KMS-11 (cell line): ENCODE data around the gene WDR46.

Experiments used
- H2AFZ ChIP-seq: fragments of 200-600 bp; sonication (generic); 2 replicates; pipeline ENCODE4 v1.6.1; 2016; ENCODE audit warnings: antibody characterized with exemption, mixed run types, low read depth
- H3K27ac ChIP-seq: fragments of 200-600 bp; sonication (generic); 2 replicates; pipeline ENCODE4 v1.6.1; 2016; ENCODE audit warnings: mild to moderate bottlenecking, mixed run types
- H3K27me3 ChIP-seq: fragments of 200-600 bp; sonication (generic); 2 replicates; pipeline ENCODE4 v1.6.1; 2017; ENCODE audit warnings: mild to moderate bottlenecking, low read depth, mixed run types, moderate library complexity; ENCODE audit not compliant: insufficient read depth
- H3K36me3 ChIP-seq: fragments of 200-600 bp; sonication (generic); 2 replicates; pipeline ENCODE4 v1.6.1; 2017; ENCODE audit warnings: mild to moderate bottlenecking, mixed run types; ENCODE audit not compliant: insufficient read depth
- H3K4me1 ChIP-seq: fragments of 200-600 bp; sonication (generic); 2 replicates; pipeline ENCODE4 v1.6.1; 2016; ENCODE audit warnings: mild to moderate bottlenecking, low read depth, mixed run types; ENCODE audit not compliant: poor library complexity, severe bottlenecking
- H3K4me2 ChIP-seq: fragments of 200-600 bp; sonication (generic); 2 replicates; pipeline ENCODE4 v1.7.0; 2016; ENCODE audit warnings: mild to moderate bottlenecking, mixed run types
- H3K4me3 ChIP-seq: fragments of 200-600 bp; sonication (generic); IDR thresholded peaks from 2 replicates; pipeline ENCODE4 v1.6.1; 2017; ENCODE audit warnings: low read depth, low read length, mixed read lengths; ENCODE audit not compliant: insufficient read depth
- H3K79me2 ChIP-seq: fragments of 200-600 bp; sonication (generic); 2 replicates; pipeline ENCODE4 v1.6.1; 2016; ENCODE audit warnings: low read depth, mixed run types; ENCODE audit not compliant: insufficient read depth
- H3K9ac ChIP-seq: fragments of 200-600 bp; sonication (generic); 2 replicates; pipeline ENCODE4 v1.6.1; 2016; ENCODE audit warnings: mild to moderate bottlenecking, mixed run types
- H4K20me1 ChIP-seq: fragments of 200-600 bp; sonication (generic); 2 replicates; pipeline ENCODE4 v1.6.1; 2016; ENCODE audit warnings: mild to moderate bottlenecking, mixed run types; ENCODE audit not compliant: insufficient read depth
- TF ChIP-seq, protein P1 (sequence below): fragments of 200-600 bp; sonication (generic); conservative IDR thresholded peaks from 2 replicates; pipeline ENCODE4 v1.6.1; 2017; ENCODE audit warnings: low read depth, mild to moderate bottlenecking, antibody characterized with exemption, low read length, moderate library complexity, mixed read lengths

The WDR46 gene

DNA sequence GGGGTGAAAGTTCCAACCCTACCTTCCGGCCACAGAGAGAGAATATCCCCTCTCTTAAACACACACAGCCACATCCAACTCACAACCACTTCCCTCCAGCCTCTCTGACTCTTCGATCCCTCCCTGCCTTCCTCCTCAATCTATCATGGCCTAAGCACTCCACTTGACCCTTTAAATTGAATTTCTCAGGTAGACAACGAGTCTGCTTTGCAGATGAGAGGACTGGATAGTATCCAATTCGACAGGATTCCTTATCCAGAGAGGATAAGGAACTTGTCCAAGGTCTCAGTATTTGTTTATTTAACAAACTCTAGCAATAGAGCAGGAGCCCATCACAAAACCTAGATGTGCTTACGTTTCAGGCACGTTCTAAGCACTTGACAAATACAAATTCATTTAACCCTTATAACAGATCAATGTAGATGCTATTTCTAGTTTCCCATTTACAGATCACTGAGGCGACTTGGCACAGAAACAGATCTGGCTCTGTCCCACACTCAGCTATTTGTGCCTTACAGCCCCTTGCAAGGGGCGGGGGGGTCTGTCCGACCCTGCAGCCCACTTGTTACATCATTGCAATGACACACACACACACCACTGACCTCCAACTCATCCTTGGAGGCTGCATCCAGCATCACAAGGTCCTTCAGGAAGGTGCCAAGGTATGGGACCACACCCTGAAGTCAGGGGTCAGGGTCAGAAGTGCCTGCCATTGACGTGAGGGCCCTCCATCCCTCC lies 5.2 kb upstream of the WDR46 start:
- Histone ChIP-seq H3K27ac (no peak overlapping the region), H4K20me1 (no peaks in the 10 kb centered on the region), H3K27me3 (no peaks in the 10 kb centered on the region), H3K4me3 (no peak overlapping the region), H3K9ac (no peak overlapping the region), H3K4me1 (peaks cover 17% of the 10 kb centered on the region), H3K79me2 (peaks cover 13% of the 10 kb centered on the region; the same call in 1 of the 2 replicates), H3K4me2 (no peak overlapping the region), H2AFZ (no peak overlapping the region), H3K36me3 (no peaks in the 10 kb centered on the region)
- TF ChIP-seq, protein P1, sequence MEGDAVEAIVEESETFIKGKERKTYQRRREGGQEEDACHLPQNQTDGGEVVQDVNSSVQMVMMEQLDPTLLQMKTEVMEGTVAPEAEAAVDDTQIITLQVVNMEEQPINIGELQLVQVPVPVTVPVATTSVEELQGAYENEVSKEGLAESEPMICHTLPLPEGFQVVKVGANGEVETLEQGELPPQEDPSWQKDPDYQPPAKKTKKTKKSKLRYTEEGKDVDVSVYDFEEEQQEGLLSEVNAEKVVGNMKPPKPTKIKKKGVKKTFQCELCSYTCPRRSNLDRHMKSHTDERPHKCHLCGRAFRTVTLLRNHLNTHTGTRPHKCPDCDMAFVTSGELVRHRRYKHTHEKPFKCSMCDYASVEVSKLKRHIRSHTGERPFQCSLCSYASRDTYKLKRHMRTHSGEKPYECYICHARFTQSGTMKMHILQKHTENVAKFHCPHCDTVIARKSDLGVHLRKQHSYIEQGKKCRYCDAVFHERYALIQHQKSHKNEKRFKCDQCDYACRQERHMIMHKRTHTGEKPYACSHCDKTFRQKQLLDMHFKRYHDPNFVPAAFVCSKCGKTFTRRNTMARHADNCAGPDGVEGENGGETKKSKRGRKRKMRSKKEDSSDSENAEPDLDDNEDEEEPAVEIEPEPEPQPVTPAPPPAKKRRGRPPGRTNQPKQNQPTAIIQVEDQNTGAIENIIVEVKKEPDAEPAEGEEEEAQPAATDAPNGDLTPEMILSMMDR: no peak

DNA sequence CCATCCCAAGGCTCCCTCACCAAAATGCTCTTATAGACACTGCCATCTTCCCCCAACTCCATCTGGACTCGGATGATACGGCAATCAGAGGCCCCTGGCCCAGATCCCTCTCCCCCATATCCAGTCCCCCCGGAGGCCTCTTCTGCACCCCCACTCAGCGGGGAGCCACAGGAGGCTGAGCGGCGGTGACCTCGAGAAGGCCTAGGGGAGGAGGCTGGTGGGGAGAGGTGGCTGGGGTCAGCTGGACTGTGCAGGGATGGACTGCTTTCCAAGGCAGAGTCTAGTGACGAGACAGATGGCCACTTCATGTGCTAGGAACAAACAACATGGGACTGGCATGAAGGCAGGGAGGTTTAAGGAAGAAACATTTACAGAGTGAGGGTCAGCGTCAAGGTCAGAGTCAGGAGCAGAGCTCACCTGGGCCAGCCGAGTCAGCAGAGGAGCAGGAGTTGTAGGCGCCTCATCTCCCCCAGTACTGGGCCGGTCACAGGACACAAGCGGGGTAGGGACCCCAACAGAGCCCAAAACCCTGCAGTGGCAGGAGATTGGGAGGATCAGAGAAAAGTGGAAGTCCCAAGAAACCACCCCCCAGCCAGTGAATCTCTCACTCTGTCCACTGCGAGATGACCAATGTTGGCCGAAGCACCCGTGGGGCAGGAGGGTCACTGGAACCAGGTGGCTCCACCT lies 4.1 kb upstream of the WDR46 start:
- H2AFZ ChIP-seq: no peak overlapping the region
- peaks cover 19% of the 10 kb centered on the region for H3K4me1 ChIP-seq
- H3K9ac ChIP-seq: no peak overlapping the region
- TF ChIP-seq, protein P1: no peak
- H3K36me3 ChIP-seq: no peaks in the 10 kb centered on the region
- no peak overlapping the region for H3K4me2 ChIP-seq
- H3K79me2 ChIP-seq: peaks cover 18% of the 10 kb centered on the region; the same call in 1 of the 2 replicates
- no peak overlapping the region for H3K4me3 ChIP-seq
- no peaks in the 10 kb centered on the region for H3K27me3 ChIP-seq
- no peak overlapping the region for H3K27ac ChIP-seq
- H4K20me1 ChIP-seq: no peaks in the 10 kb centered on the region

GRCh38 chr6:33290459-33290858 lies 1.4 kb upstream of the WDR46 start:
- H3K4me2 ChIP-seq: peak overlapping the region; percentile 96
- peaks cover 23% of the 10 kb centered on the region; the same call in 1 of the 2 replicates for H3K79me2 ChIP-seq
- H3K27me3 ChIP-seq: no peaks in the 10 kb centered on the region
- TF ChIP-seq, protein P1: no peak
- no peak overlapping the region for H3K27ac ChIP-seq
- peaks cover 18% of the 10 kb centered on the region for H3K4me1 ChIP-seq
- no peak overlapping the region; the same call in 1 of the 2 replicates for H3K9ac ChIP-seq
- no peaks in the 10 kb centered on the region; the same call in 1 of the 2 replicates for H3K36me3 ChIP-seq
- no peaks in the 10 kb centered on the region for H4K20me1 ChIP-seq
- no peak overlapping the region for H3K4me3 ChIP-seq
- no peak overlapping the region for H2AFZ ChIP-seq

DNA sequence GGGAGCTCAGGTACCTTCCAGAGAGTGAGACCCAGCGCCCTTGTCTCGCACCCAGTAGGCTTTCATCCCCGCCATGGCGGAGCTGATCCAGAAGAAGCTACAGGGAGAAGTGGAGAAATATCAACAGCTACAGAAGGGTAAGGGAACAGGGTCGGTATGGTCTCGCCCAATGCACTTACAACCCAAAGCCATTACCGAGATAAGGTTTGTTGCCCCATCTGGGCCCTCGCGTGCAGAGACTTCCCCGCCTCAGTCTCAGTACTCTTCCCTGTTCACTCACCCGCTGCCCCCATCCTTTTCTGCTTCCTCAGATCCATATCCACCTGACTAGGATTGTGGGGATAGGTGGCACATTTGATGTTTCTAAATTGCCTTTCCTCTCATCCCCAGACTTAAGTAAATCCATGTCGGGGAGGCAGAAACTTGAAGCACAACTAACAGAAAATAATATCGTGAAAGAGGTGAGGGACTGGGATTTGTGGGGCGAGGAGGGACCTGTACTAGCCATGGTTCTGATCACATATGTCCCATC lies 811 bp upstream of the WDR46 start:
- TF ChIP-seq, protein P1: no peak
- Histone ChIP-seq H4K20me1 (no peaks in the 10 kb centered on the region), H3K4me1 (peaks cover 18% of the 10 kb centered on the region), H3K27ac (peak overlapping the region; percentile 4; the same call in 1 of the 2 replicates), H2AFZ (peak overlapping the region; percentile 40; the same call in 1 of the 2 replicates), H3K27me3 (no peaks in the 10 kb centered on the region), H3K4me2 (peak overlapping the region; percentile 96), H3K79me2 (peaks cover 23% of the 10 kb centered on the region; the same call in 1 of the 2 replicates), H3K36me3 (no peaks in the 10 kb centered on the region; the same call in 1 of the 2 replicates), H3K9ac (peak overlapping the region; percentile 40; the same call in 1 of the 2 replicates), H3K4me3 (peak overlapping the region; percentile 22)
